Ramos (cell line): ENCODE measurements around the gene PSTPIP1.

Source experiments
- in situ Hi-C: fragments of 300-500 bp; cut with MboI; formaldehyde crosslinking; loops from one replicate; pipeline ENCODE4 v1.14.3; 2022; ENCODE audit warnings: low sequenced_read_pairs; ENCODE audit not compliant: unreplicated experiment

PSTPIP1 gene

GRCh38 chr15:77017091-77017660 lies 22.2 kb downstream of the PSTPIP1 start:
- in situ Hi-C loops = no loop called here

GRCh38 chr15:77017761-77018720 lies 23.1 kb downstream of the PSTPIP1 start:
- in situ Hi-C loops = no loop called here

GRCh38 chr15:77018796-77019505 lies 24.0 kb downstream of the PSTPIP1 start:
- in situ Hi-C loops = no loop called here

GRCh38 chr15:77019521-77020331 lies 24.8 kb downstream of the PSTPIP1 start:
- in situ Hi-C loops = no loop called here

- in situ Hi-C loops = no loop called here
Measured at GRCh38 chr15:77020348-77021087, 25.6 kb downstream of the PSTPIP1 start.

GRCh38 chr15:77021088-77021481 lies 26.2 kb downstream of the PSTPIP1 start:
- in situ Hi-C loops = no loop called here

GRCh38 chr15:77021803-77022381 lies 27.0 kb downstream of the PSTPIP1 start:
- in situ Hi-C loops = no loop called here

- in situ Hi-C loops = no loop called here
Measured at GRCh38 chr15:77022646-77023575, 28.0 kb downstream of the PSTPIP1 start.

- in situ Hi-C loops = no loop called here
Measured at GRCh38 chr15:77023576-77024272, 28.8 kb downstream of the PSTPIP1 start.

- in situ Hi-C loops = no loop called here
Measured at GRCh38 chr15:77024273-77025082, 29.6 kb downstream of the PSTPIP1 start.

- in situ Hi-C loops = no loop called here
Measured at GRCh38 chr15:77025083-77025901, 30.4 kb downstream of the PSTPIP1 start.

GRCh38 chr15:77025941-77026411 lies 31.1 kb downstream of the PSTPIP1 start:
- in situ Hi-C loops = no loop called here

GRCh38 chr15:77026501-77027110 lies 31.7 kb downstream of the PSTPIP1 start:
- in situ Hi-C loops = no loop called here

- in situ Hi-C loops = no loop called here
Measured at GRCh38 chr15:77027111-77027696, 32.3 kb downstream of the PSTPIP1 start.
